Measurements from ENCODE around the gene KCNQ1OT1.

KCNQ1OT1 gene

GRCh38 chr11:2686360-2687222, 13.2 kb downstream of the KCNQ1OT1 start:
- no peak for TF ChIP-seq CTCF (IDR thresholded peaks at IDR 0.05; ENCODE audit: extremely low read depth, insufficient read depth, missing control alignments)
- in situ Hi-C loops (cut with MboI; ENCODE audit: low pct_unique_long_range_greater_than_20kb, low sequenced_read_pairs, unreplicated experiment), result no loop called here
- no peak for DNase-seq (ENCODE audit: low spot score)

- TF ChIP-seq CTCF (IDR thresholded peaks at IDR 0.05; ENCODE audit: extremely low read depth, insufficient read depth, missing control alignments), result no peak
- DNase-seq (ENCODE audit: low spot score), result no peak
- in situ Hi-C loops (cut with MboI; ENCODE audit: low pct_unique_long_range_greater_than_20kb, low sequenced_read_pairs, unreplicated experiment), result no loop called here
Observed at GRCh38 chr11:2685566-2686359, 14.0 kb downstream of the KCNQ1OT1 start.

- in situ Hi-C loops (cut with MboI; ENCODE audit: low pct_unique_long_range_greater_than_20kb, low sequenced_read_pairs, unreplicated experiment), result no loop called here
- DNase-seq (ENCODE audit: low spot score), result no peak
- TF ChIP-seq CTCF (IDR thresholded peaks at IDR 0.05; ENCODE audit: extremely low read depth, insufficient read depth, missing control alignments), result no peak
Observed at GRCh38 chr11:2685051-2685450, 14.7 kb downstream of the KCNQ1OT1 start.

GRCh38 chr11:2684581-2684980, 15.2 kb downstream of the KCNQ1OT1 start:
- DNase-seq (ENCODE audit: low spot score), result no peak
- in situ Hi-C loops (cut with MboI; ENCODE audit: low pct_unique_long_range_greater_than_20kb, low sequenced_read_pairs, unreplicated experiment), result no loop called here
- TF ChIP-seq CTCF (IDR thresholded peaks at IDR 0.05; ENCODE audit: extremely low read depth, insufficient read depth, missing control alignments), result no peak

GRCh38 chr11:2683806-2684205, 16.0 kb downstream of the KCNQ1OT1 start:
- in situ Hi-C loops (cut with MboI; ENCODE audit: low pct_unique_long_range_greater_than_20kb, low sequenced_read_pairs, unreplicated experiment), result no loop called here
- no peak for DNase-seq (ENCODE audit: low spot score)
- no peak for TF ChIP-seq CTCF (IDR thresholded peaks at IDR 0.05; ENCODE audit: extremely low read depth, insufficient read depth, missing control alignments)

- TF ChIP-seq CTCF (IDR thresholded peaks at IDR 0.05; ENCODE audit: extremely low read depth, insufficient read depth, missing control alignments), result no peak
- DNase-seq (ENCODE audit: low spot score), result no peak
Observed at GRCh38 chr11:2681408-2682145, 18.2 kb downstream of the KCNQ1OT1 start.

More at GRCh38 chr11:2681408-2682145, 18.2 kb downstream of the KCNQ1OT1 start:
- in situ Hi-C loops (cut with MboI; ENCODE audit: low pct_unique_long_range_greater_than_20kb, low sequenced_read_pairs, unreplicated experiment), result no loop called here

All from GM13977 (cell line).